Naive thymus-derived CD8-positive, alpha-beta T cell (primary cell): Measurements from ENCODE around the gene IL16. TPM values are rescaled to one million over a fixed set of nuclear protein-coding genes. Genes with fewer than 3 reads are reported as not detected.
A peak's percentile ranks its signal among the peaks of the same experiment; 100 is the strongest.

ENCODE experiments used
- ATAC-seq, 2 donors: fragments of 150-1000 bp; cut with Tn5 transposase in 1 of 2; sonication (Bioruptor Pico), chemical (Tn5 transposase) in 1 of 2; 1 replicate in 1 of 2; 2 replicates in 1 of 2; pipeline ENCODE4 v1.10.0; 2021; ENCODE audit warnings: mild to moderate bottlenecking in 2 of 2, moderate library complexity in 2 of 2
- POLR2A ChIA-PET: fragments of 350-600 bp; sonication (Branson Sonifier 250); formaldehyde crosslinking; loops from one replicate; lab custom pipeline; 2021; ENCODE audit warnings: antibody characterized with exemption; lab: Charles Lee
- DNase-seq, 10 donors: peaks; one replicate each; pipeline versions ENCODE4 v3.0.0 to v3.0.0-alpha.2; 2020 to 2022
- H3K27ac Mint-ChIP-seq, 10 donors: one replicate each; pipeline ENCODE4 v1.8.0; 2020 to 2022; ENCODE audit warnings: mild to moderate bottlenecking in 10 of 10, mixed read lengths in 10 of 10, moderate library complexity in 4 of 10, inconsistent platforms in 1 of 10
- H3K27me3 Mint-ChIP-seq, 5 donors: one replicate each; pipeline ENCODE4 v1.8.0; 2021 to 2022; ENCODE audit warnings: mixed read lengths in 5 of 5
- H3K36me3 Mint-ChIP-seq, 3 donors: one replicate each; pipeline ENCODE4 v1.8.0; 2020 to 2022; ENCODE audit warnings: mixed read lengths in 3 of 3, mild to moderate bottlenecking in 2 of 3, inconsistent platforms in 1 of 3
- H3K4me1 Mint-ChIP-seq, 4 donors: one replicate each; pipeline ENCODE4 v1.8.0; 2021 to 2022; ENCODE audit warnings: mixed read lengths in 4 of 4
- H3K4me3 Mint-ChIP-seq, 10 donors: one replicate each; pipeline ENCODE4 v1.8.0; 2020 to 2022; ENCODE audit warnings: mild to moderate bottlenecking in 10 of 10, mixed read lengths in 10 of 10, moderate library complexity in 6 of 10, inconsistent platforms in 1 of 10
- H3K9me3 Mint-ChIP-seq, 9 donors: one replicate each; pipeline ENCODE4 v1.8.0; 2020 to 2022; ENCODE audit warnings: mixed read lengths in 9 of 9, mild to moderate bottlenecking in 3 of 9, inconsistent platforms in 1 of 9, moderate library complexity in 1 of 9
- polyA plus RNA-seq, 3 donors: library from polyadenylated mRNA; unstranded; fragments of 300-500 nt; fragmentation: Illumina TruSeq; gene quantifications; one replicate each; pipeline ENCODE4 v1.2.3, GENCODE V29; 2021
- total RNA-seq, 8 experiments: library from RNA in 2 of 8; stranded (reverse) in 2 of 8; gene quantifications; one replicate each; pipeline ENCODE4 v1.2.3 and lab custom pipeline; 2021 to 2026

The IL16 gene
- total and polyA plus RNA-seq, 5 experiments from 2014 or later, result 193 to 428 (median 395) TPM

DNA sequence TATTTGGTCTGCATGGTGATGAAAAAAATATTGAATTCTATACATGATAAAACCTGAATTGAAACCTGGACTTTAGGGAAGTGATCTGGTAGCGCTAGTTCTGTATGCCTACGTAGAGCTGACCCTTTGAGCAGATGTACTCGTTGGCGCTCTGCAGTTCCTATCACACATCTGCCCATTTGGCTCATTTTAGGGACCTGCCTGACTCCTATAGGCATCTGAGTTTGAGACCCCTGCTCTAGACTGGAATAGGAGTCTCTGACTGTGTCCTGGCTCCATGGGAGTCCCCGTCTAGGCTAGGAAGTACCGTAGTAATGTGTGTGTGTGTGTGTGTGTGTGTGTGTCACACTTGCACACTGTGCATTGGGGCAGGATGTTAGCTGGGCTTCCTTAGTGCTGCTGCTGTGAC, 106.0 kb downstream of the IL16 start:
- H3K27me3 Mint-ChIP-seq, result no peaks in the 10 kb centered on the region
- peak in 1 of 10 donors; percentile 57 for DNase-seq
- POLR2A ChIA-PET, result interaction anchor here (0.6 to 16.9 kb wide), 12 partner anchors 2 to 303 kb away, joined by 3 to 491 read pairs (median 11); partner anchors contain the start of genes STARD5 and TLNRD1
- ATAC-seq, result peak; percentile 15 to 38
- peaks cover 57 to 100% (median 91%) of the 10 kb centered on the region in 3 donors for H3K36me3 Mint-ChIP-seq
- no peaks in the 10 kb centered on the region for H3K9me3 Mint-ChIP-seq
- peak overlapping the region; percentile 90 to 100 (median 97) for H3K27ac Mint-ChIP-seq
- peaks cover 38 to 87% (median 71%) of the 10 kb centered on the region in 4 donors for H3K4me1 Mint-ChIP-seq
- H3K4me3 Mint-ChIP-seq, result peak overlapping the region; percentile 96 to 100 (median 100)

DNA sequence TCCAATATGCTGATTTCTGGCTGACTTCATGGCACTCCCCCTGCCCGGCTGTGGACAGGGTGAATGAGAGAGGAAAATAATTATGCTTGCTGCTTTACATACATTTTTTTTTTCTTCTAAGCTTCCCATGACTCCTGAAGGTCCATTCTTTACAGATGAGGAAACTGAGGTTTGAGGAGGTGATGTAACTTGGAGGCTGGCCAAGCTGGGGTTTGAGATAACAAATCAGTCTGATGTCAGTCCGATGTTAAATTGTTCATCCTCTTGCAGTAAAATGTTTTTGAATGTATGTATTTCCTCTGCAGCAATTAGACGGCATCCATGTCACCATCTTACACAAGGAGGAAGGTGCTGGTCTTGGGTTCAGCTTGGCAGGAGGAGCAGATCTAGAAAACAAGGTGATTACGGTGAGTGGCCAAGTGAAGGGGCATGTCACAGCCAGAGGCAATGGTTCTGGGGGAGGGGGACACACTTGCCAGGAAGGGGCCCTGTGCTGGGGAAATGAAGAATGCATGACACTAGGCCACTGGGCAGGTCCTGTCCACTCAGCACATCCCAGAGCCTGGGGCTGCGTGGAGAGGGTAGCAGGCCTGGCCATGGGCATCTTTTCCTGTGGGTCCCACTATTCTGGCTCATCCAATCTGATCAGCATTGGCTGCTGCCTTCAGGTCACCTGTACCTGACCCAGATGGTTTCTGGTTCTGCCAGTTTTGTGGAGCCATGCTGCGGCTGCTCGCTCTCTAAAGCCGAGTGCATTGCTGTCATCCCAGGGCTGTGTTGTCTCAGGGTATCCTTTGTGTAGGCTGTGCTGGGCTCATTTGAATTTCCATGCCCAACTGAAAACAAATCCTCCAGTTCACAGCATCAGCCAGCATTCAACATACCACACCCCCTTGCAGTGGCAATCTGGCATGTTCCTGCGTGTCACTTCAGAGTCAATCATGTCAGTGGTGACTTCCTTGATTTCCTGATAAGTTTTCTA, 106.9 kb downstream of the IL16 start:
- Mint-ChIP-seq H3K27me3 (no peaks in the 10 kb centered on the region), H3K4me1 (peaks cover 38 to 88% (median 75%) of the 10 kb centered on the region in 4 donors), H3K27ac (peak overlapping the region; percentile 90 to 100 (median 97)), H3K9me3 (no peaks in the 10 kb centered on the region), H3K36me3 (peaks cover 51 to 99% (median 87%) of the 10 kb centered on the region in 3 donors), H3K4me3 (peak overlapping the region; percentile 96 to 100 (median 100))
- DNase-seq (peak in 6 of 10 donors; percentile 35 to 69 (median 42)), ATAC-seq (peak; percentile 63 to 77)
- POLR2A ChIA-PET, result interaction anchor here (1.3 to 16.9 kb wide), 9 partner anchors 2 to 303 kb away, joined by 5 to 491 read pairs (median 12); partner anchors contain the start of genes STARD5 and TLNRD1

DNA sequence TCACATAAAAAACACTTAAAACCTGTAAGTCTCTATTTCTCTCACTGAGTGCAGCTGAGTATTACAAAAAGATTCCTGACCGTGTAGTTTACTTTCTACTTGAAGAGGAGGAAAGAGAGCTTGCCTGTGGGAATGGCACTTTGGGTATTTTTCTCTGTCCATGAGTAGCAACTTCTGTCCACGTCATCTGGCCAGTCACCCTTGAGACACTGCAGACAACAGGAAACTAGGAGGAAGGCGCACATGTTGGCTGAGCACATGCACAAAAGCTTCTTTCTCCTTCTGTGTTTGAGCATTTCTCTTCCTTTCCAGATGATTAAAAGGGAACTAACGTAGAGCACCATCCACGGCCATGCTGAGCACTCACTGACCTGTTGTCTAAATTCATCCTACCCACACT, 107.5 kb downstream of the IL16 start:
- POLR2A ChIA-PET, result interaction anchor here (0.6 to 16.9 kb wide), 6 partner anchors 8 to 641 kb away, joined by 3 to 491 read pairs (median 64); partner anchors contain the start of gene STARD5
- peak overlapping the region; percentile 96 to 100 (median 100) for H3K4me3 Mint-ChIP-seq
- peak overlapping the region; percentile 90 to 99 (median 96) for H3K27ac Mint-ChIP-seq
- no peaks in the 10 kb centered on the region for H3K9me3 Mint-ChIP-seq
- DNase-seq (no peak), ATAC-seq (peak; percentile 16 to 26)
- H3K4me1 Mint-ChIP-seq, result peaks cover 36 to 86% (median 82%) of the 10 kb centered on the region in 4 donors
- no peaks in the 10 kb centered on the region for H3K27me3 Mint-ChIP-seq
- peaks cover 51 to 99% (median 86%) of the 10 kb centered on the region in 3 donors for H3K36me3 Mint-ChIP-seq

- ATAC-seq (no peak), DNase-seq (no peak)
- POLR2A ChIA-PET, result interaction anchor here (1.1 to 14.4 kb wide), 7 partner anchors 10 to 41 kb away, joined by 3 to 449 read pairs (median 23); partner anchors contain the start of gene STARD5
- peaks cover 0 to 1% (median 0%) of the 10 kb centered on the region in 9 donors for H3K9me3 Mint-ChIP-seq
- peaks cover 26 to 93% (median 67%) of the 10 kb centered on the region in 3 donors for H3K36me3 Mint-ChIP-seq
- H3K27ac Mint-ChIP-seq, result peak overlapping the region; percentile 63 to 99 (median 93)
- peak overlapping the region in 1 of 10 donors; percentile 29 for H3K4me3 Mint-ChIP-seq
- H3K27me3 Mint-ChIP-seq, result no peaks in the 10 kb centered on the region
- H3K4me1 Mint-ChIP-seq, result peaks cover 46 to 96% (median 90%) of the 10 kb centered on the region in 4 donors
Observed at GRCh38 chr15:81308260-81308659, 111.6 kb downstream of the IL16 start.

GRCh38 chr15:81309647-81310450, 113.2 kb downstream of the IL16 start:
- Mint-ChIP-seq H3K36me3 (peaks cover 12 to 83% (median 51%) of the 10 kb centered on the region in 3 donors), H3K27me3 (no peaks in the 10 kb centered on the region), H3K4me1 (peaks cover 39 to 95% (median 88%) of the 10 kb centered on the region in 4 donors), H3K9me3 (peaks cover 0 to 1% (median 0%) of the 10 kb centered on the region in 9 donors), H3K27ac (peak overlapping the region; percentile 80 to 99 (median 93)), H3K4me3 (peak overlapping the region in 4 of 10 donors; percentile 25 to 45 (median 38))
- DNase-seq (no peak), ATAC-seq (no peak)
- POLR2A ChIA-PET, result interaction anchor here (1.2 to 14.4 kb wide), 8 partner anchors 9 to 41 kb away, joined by 3 to 449 read pairs (median 23); partner anchors contain the start of gene STARD5

DNA sequence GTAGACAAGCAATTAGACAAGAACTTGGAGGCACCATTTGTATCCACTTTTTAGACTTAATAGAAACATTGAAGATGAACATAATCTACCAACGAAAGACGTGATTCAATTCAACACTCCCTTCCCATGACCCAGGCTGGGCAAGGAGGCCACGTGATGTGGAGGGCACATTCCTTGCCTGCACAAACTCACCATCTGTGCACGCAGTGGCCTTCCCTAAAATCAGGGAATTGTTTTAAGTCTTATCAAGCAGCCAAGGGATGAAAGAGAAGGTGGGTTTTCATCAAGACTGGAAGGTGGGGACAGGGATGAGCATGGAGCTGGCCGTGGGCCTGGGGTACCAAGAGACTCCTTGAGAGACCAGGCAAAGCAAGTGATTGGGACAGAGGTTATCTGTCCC, 113.8 kb downstream of the IL16 start:
- no peaks in the 10 kb centered on the region for H3K27me3 Mint-ChIP-seq
- peaks cover 45 to 95% (median 88%) of the 10 kb centered on the region in 4 donors for H3K4me1 Mint-ChIP-seq
- ATAC-seq (no peak), DNase-seq (no peak)
- peaks cover 12 to 81% (median 47%) of the 10 kb centered on the region in 3 donors for H3K36me3 Mint-ChIP-seq
- H3K4me3 Mint-ChIP-seq, result peak overlapping the region in 4 of 10 donors; percentile 1 to 39 (median 25)
- POLR2A ChIA-PET, result interaction anchor here (1.4 to 14.4 kb wide), 6 partner anchors 14 to 35 kb away, joined by 4 to 449 read pairs (median 44); partner anchors contain the start of gene STARD5
- peak overlapping the region; percentile 80 to 99 (median 93) for H3K27ac Mint-ChIP-seq
- peaks cover 0 to 1% (median 0%) of the 10 kb centered on the region in 9 donors for H3K9me3 Mint-ChIP-seq

GRCh38 chr15:81311752-81312464, 115.2 kb downstream of the IL16 start:
- Mint-ChIP-seq H3K4me1 (peaks cover 52 to 95% (median 89%) of the 10 kb centered on the region in 4 donors), H3K4me3 (peak overlapping the region in 9 of 10 donors; percentile 3 to 72 (median 40))
- peak in 1 of 2 donors; percentile 17 for ATAC-seq

GRCh38 chr15:81312790-81313543, 116.3 kb downstream of the IL16 start:
- POLR2A ChIA-PET, result interaction anchor here (0.7 to 9.6 kb wide), 7 partner anchors 9 to 27 kb away, joined by 3 to 123 read pairs (median 8); partner anchors contain the start of gene STARD5
- H3K4me1 Mint-ChIP-seq, result peaks cover 48 to 98% (median 91%) of the 10 kb centered on the region in 4 donors
- no peaks in the 10 kb centered on the region for H3K27me3 Mint-ChIP-seq
- DNase-seq (no peak), ATAC-seq (no peak)
- peak overlapping the region in 6 of 10 donors; percentile 3 to 68 (median 28) for H3K4me3 Mint-ChIP-seq
- peaks cover 0 to 1% (median 0%) of the 10 kb centered on the region in 9 donors for H3K9me3 Mint-ChIP-seq
- peaks cover 12 to 77% (median 28%) of the 10 kb centered on the region in 3 donors for H3K36me3 Mint-ChIP-seq
- H3K27ac Mint-ChIP-seq, result peak overlapping the region; percentile 80 to 99 (median 93)

More at GRCh38 chr15:81311752-81312464, 115.2 kb downstream of the IL16 start:
- Mint-ChIP-seq H3K27ac (peak overlapping the region; percentile 80 to 99 (median 93)), H3K36me3 (peaks cover 12 to 77% (median 39%) of the 10 kb centered on the region in 3 donors), H3K27me3 (no peaks in the 10 kb centered on the region), H3K9me3 (peaks cover 0 to 1% (median 0%) of the 10 kb centered on the region in 9 donors)
- POLR2A ChIA-PET, result interaction anchor here (3.0 to 14.4 kb wide), 4 partner anchors 14 to 37 kb away, joined by 16 to 449 read pairs (median 94); partner anchors contain the start of gene STARD5
- no peak for DNase-seq

DNA sequence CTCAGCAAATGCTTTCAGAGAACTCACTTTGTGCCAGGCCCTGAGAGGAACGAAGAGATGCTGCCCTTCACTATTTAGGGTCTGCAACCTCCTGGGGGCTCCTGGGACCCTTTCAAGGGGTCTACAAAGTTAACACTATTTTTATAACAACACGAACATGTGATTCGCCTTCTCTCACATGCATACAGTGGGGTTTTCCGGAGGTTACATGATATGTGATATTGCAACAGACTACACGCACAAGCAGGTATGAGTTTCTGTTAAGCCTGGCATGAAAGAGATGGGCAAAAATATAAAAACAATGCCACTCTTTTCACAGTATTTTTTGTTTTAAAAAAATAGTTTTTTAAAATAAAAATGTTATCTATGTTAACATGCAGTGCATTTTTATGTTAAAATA, 117.0 kb downstream of the IL16 start:
- Mint-ChIP-seq H3K9me3 (peaks cover 0 to 1% (median 0%) of the 10 kb centered on the region in 9 donors), H3K36me3 (peaks cover 12 to 76% (median 26%) of the 10 kb centered on the region in 3 donors), H3K4me3 (peak overlapping the region in 1 of 10 donors; percentile 68), H3K27ac (peak overlapping the region; percentile 89 to 99 (median 95)), H3K4me1 (peaks cover 50 to 98% (median 95%) of the 10 kb centered on the region in 4 donors), H3K27me3 (no peaks in the 10 kb centered on the region)
- POLR2A ChIA-PET, result interaction anchor here (0.8 to 9.6 kb wide), 9 partner anchors 10 to 38 kb away, joined by 3 to 123 read pairs (median 6); partner anchors contain the start of gene STARD5
- no peak for DNase-seq
- no peak for ATAC-seq

DNA sequence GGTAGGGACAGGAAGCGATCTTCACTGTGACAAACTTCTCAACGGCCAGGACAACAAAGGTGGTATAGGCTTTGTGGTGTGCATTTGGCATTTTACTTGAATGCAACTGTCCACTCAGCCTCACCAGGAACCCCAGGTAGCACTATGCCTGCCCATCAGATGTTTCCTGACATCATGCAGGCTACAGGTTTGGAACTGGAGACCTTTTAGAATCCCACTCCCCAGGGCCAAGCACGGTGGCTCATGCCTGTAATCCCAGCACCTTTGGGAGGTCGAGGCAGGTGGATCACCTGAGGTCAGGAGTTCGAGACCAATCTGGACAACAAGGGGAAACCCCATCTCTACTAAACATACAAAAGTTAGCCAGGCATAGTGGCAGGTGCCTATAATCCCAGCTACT, 117.7 kb downstream of the IL16 start:
- H3K27ac Mint-ChIP-seq, result peak overlapping the region; percentile 92 to 99 (median 94)
- peaks cover 0 to under 1% (median 0%) of the 10 kb centered on the region in 9 donors for H3K9me3 Mint-ChIP-seq
- POLR2A ChIA-PET, result interaction anchor here (0.8 to 9.6 kb wide), 6 partner anchors 12 to 39 kb away, joined by 3 to 123 read pairs (median 5); partner anchors contain the start of gene STARD5
- peaks cover 49 to 96% (median 95%) of the 10 kb centered on the region in 4 donors for H3K4me1 Mint-ChIP-seq
- no peak for ATAC-seq
- H3K27me3 Mint-ChIP-seq, result no peaks in the 10 kb centered on the region
- H3K4me3 Mint-ChIP-seq, result peak overlapping the region in 7 of 10 donors; percentile 0 to 77 (median 52)
- peaks cover 6 to 76% (median 22%) of the 10 kb centered on the region in 3 donors for H3K36me3 Mint-ChIP-seq
- DNase-seq, result no peak
